Aorta (tissue), 5 donors: ENCODE results near the gene FGF22. TPM values are rescaled to one million over a fixed set of nuclear protein-coding genes. Genes with fewer than 3 reads are reported as not detected.
"Not testable (repeated sequence)": the region's sequence is repeated elsewhere in the genome, so short reads cannot be mapped to it uniquely, and the experiment has no call there.

Experiments used
- ATAC-seq: fragments of 200-7000 bp; cut with Tn5 transposase; one replicate; pipeline ENCODE4 v1.9.1; 2022; ENCODE audit warnings: moderate library complexity; ENCODE audit not compliant: low FRiP score
- DNase-seq, 2 donors: peaks; one replicate each; pipeline ENCODE4 v3.0.0-alpha.2; 2020
- H3K27ac ChIP-seq, 2 donors: one replicate each; pipeline ENCODE4 v1.5.1; 2013; ENCODE audit warnings: low read length in 2 of 2, mild to moderate bottlenecking in 2 of 2, moderate library complexity in 2 of 2, control low read depth in 1 of 2, inconsistent platforms in 1 of 2, low read depth in 1 of 2
- H3K27me3 ChIP-seq, 2 donors: one replicate each; pipeline ENCODE4 v1.6.1; 2013; ENCODE audit warnings: control low read depth in 1 of 2, low read length in 1 of 2, mild to moderate bottlenecking in 1 of 2, moderate library complexity in 1 of 2; ENCODE audit not compliant: insufficient read depth in 2 of 2, control insufficient read depth in 1 of 2
- H3K36me3 ChIP-seq, 2 donors: one replicate each; pipeline ENCODE4 v1.6.1; 2013; ENCODE audit warnings: control low read depth in 1 of 2, low read length in 1 of 2, mild to moderate bottlenecking in 1 of 2; ENCODE audit not compliant: insufficient read depth in 2 of 2, control insufficient read depth in 1 of 2
- H3K4me1 ChIP-seq, 2 donors: one replicate each; pipeline ENCODE4 v1.6.1; 2013; ENCODE audit warnings: low read length in 2 of 2, control low read depth in 1 of 2, mild to moderate bottlenecking in 1 of 2, moderate library complexity in 1 of 2; ENCODE audit not compliant: insufficient read depth in 2 of 2, control insufficient read depth in 1 of 2
- H3K4me3 ChIP-seq, 2 donors: one replicate each; pipeline ENCODE4 v1.5.1; 2013; ENCODE audit warnings: low read length in 2 of 2, control low read depth in 1 of 2, mild to moderate bottlenecking in 1 of 2
- H3K9me3 ChIP-seq: one replicate; pipeline ENCODE4 v1.6.1; 2013; ENCODE audit warnings: mild to moderate bottlenecking, low read length; ENCODE audit not compliant: control insufficient read depth
- WGBS, 2 donors: extraction: QIAGEN DNeasy Blood & Tissue Kit; methylation state at CpG; one replicate each; pipeline ENCODE4 v1.1.7; 2013; 5-methylcytosine and 5-hydroxymethylcytosine counted together
- intact Hi-C, 2 donors: fragments of 100-400 bp; cut with DNase I; formaldehyde crosslinking; loops; one replicate each; pipeline versions ENCODE4 v1.14.2 to v1.15.0; 2022
- polyA plus RNA-seq, 2 donors: library from polyadenylated mRNA; stranded (reverse); fragments of 200-250 nt; gene quantifications; one replicate each; pipeline ENCODE4 v1.2.3, GENCODE V29; 2013
- total RNA-seq, 2 donors: library from RNA; stranded (reverse); fragmentation: NEBNext Ultra II Directional; extraction: Animal tissue kit (Norgen Biotek cat#: 25700); gene quantifications; one replicate each; pipeline ENCODE4 v1.2.1, GENCODE V29; 2021
- donor health status: healthy with polysubstance abuse.
- donor health status: Bipolar disorder and iron deficiency.
- donor health status: DM: no; HTN: no; CAD: no.
- donor health status: DM: no; HTN: no; CAD: no.
- donor health status: DM: yes; HTN: yes; CAD: no.

The FGF22 gene
- total and polyA plus RNA-seq, 4 donors: 0.36 to 4.8 (median 0.54) TPM

- WGBS, 2 donors: 75 to 76% methylated on average over 42 of the region's 42 CpGs
- intact Hi-C loops: no loop called here
Observed at GRCh38 chr19:595326-596262, 44.1 kb upstream of the FGF22 start.

GRCh38 chr19:596263-596655 lies 43.4 kb upstream of the FGF22 start:
- H3K27me3 ChIP-seq: no peaks in the 10 kb centered on the region
- no peak overlapping the region for H3K27ac ChIP-seq
- no peaks in the 10 kb centered on the region for H3K9me3 ChIP-seq
- no peak for DNase-seq
- no peaks in the 10 kb centered on the region for H3K36me3 ChIP-seq
- no peak overlapping the region for H3K4me3 ChIP-seq
- 79 to 86% methylated on average over 16 of the region's 16 CpGs for WGBS, 2 donors
- ATAC-seq: no peak
- intact Hi-C loops: no loop called here
- no peaks in the 10 kb centered on the region for H3K4me1 ChIP-seq

More at GRCh38 chr19:595326-596262, 44.1 kb upstream of the FGF22 start:
- H3K36me3 ChIP-seq: no peaks in the 10 kb centered on the region
- no peaks in the 10 kb centered on the region for H3K4me1 ChIP-seq
- ATAC-seq (no peak), DNase-seq (no peak)
- no peaks in the 10 kb centered on the region for H3K27me3 ChIP-seq
- H3K27ac ChIP-seq: no peak overlapping the region
- no peaks in the 10 kb centered on the region for H3K9me3 ChIP-seq
- no peak overlapping the region for H3K4me3 ChIP-seq

GRCh38 chr19:597406-598315 lies 42.0 kb upstream of the FGF22 start:
- H3K27me3 ChIP-seq: no peaks in the 10 kb centered on the region

GRCh38 chr19:601310-601709 lies 38.4 kb upstream of the FGF22 start:
- no peak overlapping the region for H3K27ac ChIP-seq
- WGBS, 2 donors: 85 to 91% methylated on average over 28 of the region's 28 CpGs
- intact Hi-C loops: no loop called here
- H3K9me3 ChIP-seq: no peaks in the 10 kb centered on the region
- H3K27me3 ChIP-seq: no peaks in the 10 kb centered on the region
- DNase-seq (no peak), ATAC-seq (no peak)
- H3K36me3 ChIP-seq: no peaks in the 10 kb centered on the region
- H3K4me1 ChIP-seq: no peaks in the 10 kb centered on the region
- H3K4me3 ChIP-seq: no peak overlapping the region

More at GRCh38 chr19:597406-598315, 42.0 kb upstream of the FGF22 start:
- intact Hi-C loops: no loop called here
- ATAC-seq (no peak), DNase-seq (no peak)
- WGBS, 2 donors: 77% methylated on average over 18 of the region's 18 CpGs
- Histone ChIP-seq H3K27ac (no peak overlapping the region), H3K4me3 (no peak overlapping the region), H3K36me3 (no peaks in the 10 kb centered on the region), H3K4me1 (no peaks in the 10 kb centered on the region), H3K9me3 (no peaks in the 10 kb centered on the region)

GRCh38 chr19:601790-602189 lies 37.9 kb upstream of the FGF22 start:
- no peak for ATAC-seq
- no peak for DNase-seq
- intact Hi-C loops: no loop called here
- H3K4me1 ChIP-seq: no peaks in the 10 kb centered on the region
- H3K27me3 ChIP-seq: no peaks in the 10 kb centered on the region
- no peaks in the 10 kb centered on the region for H3K36me3 ChIP-seq
- H3K4me3 ChIP-seq: no peak overlapping the region
- 81 to 85% methylated on average over 23 to 25 of the region's 25 CpGs for WGBS, 2 donors
- H3K27ac ChIP-seq: no peak overlapping the region
- H3K9me3 ChIP-seq: no peaks in the 10 kb centered on the region

GRCh38 chr19:602391-603301 lies 37.0 kb upstream of the FGF22 start:
- 81 to 85% methylated on average over 33 to 35 of the region's 35 CpGs for WGBS, 2 donors
- Histone ChIP-seq H3K9me3 (no peaks in the 10 kb centered on the region), H3K4me3 (no peak overlapping the region), H3K4me1 (no peaks in the 10 kb centered on the region), H3K27me3 (no peaks in the 10 kb centered on the region), H3K27ac (no peak overlapping the region), H3K36me3 (no peaks in the 10 kb centered on the region)
- no peak for DNase-seq
- ATAC-seq: no peak
- intact Hi-C loops: no loop called here

GRCh38 chr19:603302-603639 lies 36.4 kb upstream of the FGF22 start:
- H3K36me3 ChIP-seq, intact Hi-C loops, H3K27me3 ChIP-seq, H3K4me1 ChIP-seq, H3K27ac ChIP-seq, ATAC-seq, H3K4me3 ChIP-seq, DNase-seq, H3K9me3 ChIP-seq: not testable (repeated sequence)
- WGBS, 2 donors: 88 to 89% methylated on average over 13 of the region's 13 CpGs

GRCh38 chr19:603779-604178 lies 35.9 kb upstream of the FGF22 start:
- H3K4me3 ChIP-seq, H3K36me3 ChIP-seq, ATAC-seq, intact Hi-C loops, H3K4me1 ChIP-seq, H3K27me3 ChIP-seq, DNase-seq, H3K9me3 ChIP-seq, H3K27ac ChIP-seq: not testable (repeated sequence)
- 91 to 93% methylated on average over 20 of the region's 20 CpGs for WGBS, 2 donors
